Stimulated activated CD4-positive, alpha-beta T cell treated with anti-CD3 and anti-CD28 coated beads, Interleukin-15, amount 100 ng/mL, for 1 hour (primary cell): ENCODE measurements around the gene PIP5KL1.

Experiments used
- DNase-seq, 2 donors: peaks; one replicate each; pipeline ENCODE4 v3.0.0-alpha.2; 2020; ENCODE audit warnings: low read depth in 1 of 2, low spot score in 1 of 2

The PIP5KL1 gene

DNA sequence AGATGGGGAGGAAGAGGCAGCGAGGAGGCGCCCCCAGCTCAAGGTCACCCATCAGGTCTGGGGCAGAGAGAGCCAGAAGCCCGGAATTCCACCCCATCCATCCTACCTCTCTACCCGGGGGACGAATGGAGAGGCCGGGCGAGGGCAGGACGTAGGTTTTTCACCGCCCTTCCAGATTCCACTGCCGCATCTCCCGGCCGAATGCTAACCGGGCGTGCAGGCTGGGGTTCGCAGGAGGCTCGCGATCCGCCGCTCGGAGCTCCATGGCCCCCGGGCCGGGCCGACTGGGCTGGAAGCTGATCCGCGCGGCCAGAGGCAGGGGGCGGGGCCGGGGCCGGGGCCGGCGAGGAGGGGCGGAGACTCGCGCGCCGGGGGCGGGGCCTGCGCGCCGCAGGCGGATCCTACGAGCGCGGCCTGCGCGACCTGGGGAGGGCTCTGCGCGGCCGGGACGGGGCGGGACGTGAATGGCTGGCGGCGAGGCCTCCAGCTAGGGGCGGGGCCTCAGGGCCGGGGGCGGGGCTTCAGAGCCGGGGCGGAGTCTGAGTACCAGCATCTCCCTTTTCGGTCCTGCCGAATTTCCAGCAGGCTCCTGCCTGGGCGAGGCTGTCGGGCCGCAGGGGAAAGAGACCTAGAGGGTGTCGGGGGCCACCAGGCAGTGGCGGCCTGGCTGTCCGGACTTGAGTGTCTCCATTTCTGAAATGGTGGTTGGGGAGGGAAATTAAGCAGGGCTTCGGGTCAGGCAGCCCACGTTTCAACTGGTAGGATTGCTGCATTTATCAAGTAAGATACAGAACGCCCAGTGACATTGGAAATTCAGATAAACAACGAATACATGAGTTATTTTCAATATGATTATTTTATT is 13.6 kb downstream of the PIP5KL1 start, which contains the start of gene ST6GALNAC4:
TSS of gene ST6GALNAC4 (minus strand) at position 322 of the 862 bp plus-strand sequence. CDS start 622 bp downstream, outside the sequence.
- peak; percentile 93 to 97 for DNase-seq

DNA sequence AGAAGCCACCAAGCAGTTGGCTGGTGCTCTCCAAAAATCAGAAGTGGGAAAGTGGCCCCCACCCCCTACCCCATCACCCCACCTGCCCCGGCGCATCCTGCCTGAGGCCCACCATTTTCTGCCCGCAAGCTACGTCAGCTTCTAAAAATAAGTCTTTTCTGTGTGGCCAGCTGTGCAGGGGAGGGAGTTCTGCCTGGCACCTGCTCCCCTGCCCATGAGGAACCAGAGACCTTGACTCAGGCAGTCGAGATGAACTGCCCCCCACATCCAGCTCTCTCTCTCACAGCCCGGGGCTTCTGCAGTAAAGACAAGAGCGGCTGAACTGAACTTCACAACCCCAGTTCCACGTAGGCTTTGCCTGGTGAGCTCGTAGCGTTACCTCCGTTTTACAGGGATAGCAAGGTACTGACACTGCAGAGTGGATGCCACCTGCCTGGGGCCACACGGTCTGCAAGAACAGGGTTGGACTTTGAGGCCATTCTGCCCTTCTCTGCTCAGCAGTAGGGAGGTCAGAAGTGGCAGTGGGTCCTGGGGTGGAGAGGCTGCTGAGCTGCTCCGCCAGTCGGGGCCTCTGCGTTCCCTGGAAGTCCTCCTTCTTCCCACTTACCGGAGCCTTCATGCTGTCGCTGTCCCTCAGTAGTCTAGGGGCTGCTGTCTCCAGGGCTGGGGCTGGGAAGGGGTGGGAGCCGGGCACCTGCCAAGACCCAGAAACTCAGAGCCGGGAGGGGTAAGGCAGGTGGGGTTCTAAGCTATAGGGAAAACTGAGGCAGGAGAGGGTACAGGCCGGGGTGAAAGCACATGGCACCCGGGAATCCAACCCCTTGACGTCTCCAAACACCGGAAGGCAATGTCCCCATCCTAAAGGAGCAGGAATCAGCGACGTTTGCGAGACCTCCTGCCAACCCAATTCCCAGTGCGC is 14.5 kb downstream of the PIP5KL1 start:
- DNase-seq, result no peak

DNA sequence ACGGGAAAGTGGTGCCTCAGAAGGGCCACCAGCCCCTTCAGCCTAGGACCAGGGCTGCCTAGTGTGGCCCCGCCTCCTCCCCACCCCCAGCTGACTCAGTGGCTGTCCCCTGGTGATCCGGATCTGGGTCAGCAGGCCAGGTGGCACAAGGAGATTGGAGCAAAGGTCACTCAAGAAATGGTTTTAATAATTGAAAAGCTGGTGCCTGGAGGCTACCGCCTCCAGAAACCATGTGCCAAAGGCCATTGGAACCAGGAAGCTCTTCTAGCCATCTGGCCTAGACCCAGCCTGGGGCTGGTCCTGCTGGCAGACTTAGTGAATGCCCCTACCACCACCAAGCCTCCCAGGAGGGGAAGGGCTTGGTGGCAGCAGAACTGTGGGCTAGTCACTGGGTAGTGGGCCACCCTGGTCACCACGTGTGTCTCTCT is 15.2 kb downstream of the PIP5KL1 start:
- DNase-seq, result no peak

DNA sequence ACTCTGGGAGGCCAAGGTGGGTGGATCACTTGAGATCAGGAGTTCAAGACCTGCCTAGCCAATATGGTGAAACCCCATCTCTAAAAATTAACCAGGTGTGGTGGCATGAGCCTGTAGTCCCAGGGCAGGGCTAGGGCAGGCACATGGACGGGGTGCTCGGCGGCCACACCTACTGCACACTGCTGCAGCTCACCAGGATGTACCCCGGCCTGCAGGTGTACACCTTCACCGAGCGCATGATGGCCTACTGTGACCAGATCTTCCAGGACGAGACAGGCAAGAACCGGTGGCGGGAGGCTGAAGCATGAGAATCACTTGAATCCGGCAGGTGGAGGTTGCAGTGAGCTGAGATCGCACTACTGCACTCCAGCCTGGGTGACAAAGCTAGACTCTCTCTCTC is 16.9 kb downstream of the PIP5KL1 start:
- no peak for DNase-seq

DNA sequence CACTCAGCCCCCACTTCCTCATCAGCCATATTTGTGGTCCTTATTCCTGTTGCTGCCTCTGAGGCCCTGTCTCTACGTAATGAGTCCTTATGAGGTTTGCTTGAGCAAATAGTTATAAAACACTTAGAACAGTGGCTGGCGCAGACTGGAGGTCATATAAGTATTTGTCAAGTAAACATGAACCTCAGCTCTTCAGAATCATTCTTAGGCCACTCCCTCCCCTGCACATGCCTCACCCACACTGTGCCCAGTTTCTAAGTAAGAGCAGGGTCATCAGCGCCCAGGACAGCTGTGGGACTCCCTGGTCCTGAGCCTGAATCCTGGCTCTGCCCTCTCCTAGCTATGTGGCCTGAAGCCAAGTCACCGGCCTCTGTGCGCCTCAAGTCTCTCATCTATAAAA is 17.7 kb downstream of the PIP5KL1 start:
- DNase-seq, result no peak

DNA sequence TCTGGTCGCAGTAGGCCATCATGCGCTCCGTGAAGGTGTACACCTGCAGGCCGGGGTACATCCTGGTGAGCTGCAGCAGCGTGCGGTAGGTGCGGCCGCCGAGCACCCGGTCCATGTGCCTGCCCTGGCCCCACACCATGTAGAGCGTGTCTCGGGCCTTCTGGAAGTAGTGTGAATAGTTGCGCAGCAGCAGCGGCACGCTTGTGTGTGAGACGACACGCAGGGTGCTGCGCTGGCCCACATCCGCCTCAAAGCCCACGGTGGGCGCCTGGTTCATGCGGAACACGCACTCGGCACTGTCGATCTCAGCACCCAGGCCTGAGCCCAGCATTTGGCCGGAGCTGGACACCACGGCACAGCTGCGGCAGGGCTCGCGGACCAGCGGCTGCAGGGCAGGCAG is 18.3 kb downstream of the PIP5KL1 start:
- no peak for DNase-seq

DNA sequence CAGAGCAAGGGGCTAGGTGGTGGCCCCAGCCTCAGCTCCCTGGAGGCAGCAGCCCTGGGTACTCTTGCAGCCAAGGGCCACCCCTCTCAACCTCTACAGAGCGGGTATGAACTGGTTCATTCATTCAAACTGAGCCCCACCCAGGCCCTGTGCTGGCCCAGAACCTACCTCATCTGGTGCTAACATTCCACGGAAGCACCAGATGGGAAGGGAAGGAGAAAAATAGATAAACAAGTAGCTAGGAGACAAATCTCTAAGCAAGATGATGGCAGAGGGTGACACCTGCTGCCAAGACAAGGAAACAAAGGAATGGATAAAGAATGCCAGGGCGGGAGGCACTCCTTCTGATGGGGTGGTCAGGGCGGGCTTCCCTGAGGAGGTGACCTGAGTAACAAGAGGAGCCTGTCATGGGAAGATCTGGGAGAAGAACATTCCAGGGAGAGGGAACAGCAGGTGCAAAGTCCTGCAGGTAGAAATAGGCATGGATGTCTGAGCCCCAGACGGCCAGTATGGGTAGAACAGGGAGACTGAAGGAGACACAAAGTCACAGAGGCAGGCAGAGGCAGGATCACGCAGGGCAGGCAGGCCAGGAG is 19.9 kb downstream of the PIP5KL1 start:
- no peak for DNase-seq

DNA sequence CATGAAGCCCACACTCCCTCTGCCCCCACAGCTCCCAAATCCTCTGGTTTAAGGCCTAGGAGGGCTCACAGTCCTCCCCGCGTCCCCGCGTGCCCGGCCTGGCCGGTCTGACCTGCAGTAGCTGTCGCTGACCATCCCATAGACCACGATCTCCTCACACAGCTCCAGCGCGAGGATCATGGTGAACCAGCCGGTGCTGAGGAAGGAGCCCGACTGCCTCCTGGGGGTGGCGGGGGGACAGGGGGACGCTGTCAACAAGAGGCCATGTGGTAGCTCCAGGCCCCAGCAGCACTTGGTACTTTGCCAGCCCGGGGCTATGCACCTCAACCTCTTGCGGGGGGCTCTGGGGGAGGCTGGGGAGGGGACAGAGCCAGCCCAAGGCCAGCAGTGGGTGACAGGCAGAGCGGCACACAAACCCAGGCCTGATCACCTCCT is 20.7 kb downstream of the PIP5KL1 start:
- no peak for DNase-seq

DNA sequence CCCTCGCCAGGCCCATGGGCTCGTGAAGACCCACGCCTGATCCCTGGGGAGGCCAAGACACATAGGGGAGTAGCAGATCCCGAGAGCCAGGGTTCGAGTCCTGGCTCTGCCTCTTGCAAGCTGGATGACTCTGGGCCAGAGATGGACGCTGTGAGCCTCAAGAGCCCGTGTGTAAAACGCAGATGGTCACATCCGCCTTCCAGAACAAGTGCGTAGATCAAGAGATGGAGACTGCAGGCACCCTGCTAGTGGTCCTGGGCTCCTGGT is 22.0 kb downstream of the PIP5KL1 start:
- no peak for DNase-seq

DNA sequence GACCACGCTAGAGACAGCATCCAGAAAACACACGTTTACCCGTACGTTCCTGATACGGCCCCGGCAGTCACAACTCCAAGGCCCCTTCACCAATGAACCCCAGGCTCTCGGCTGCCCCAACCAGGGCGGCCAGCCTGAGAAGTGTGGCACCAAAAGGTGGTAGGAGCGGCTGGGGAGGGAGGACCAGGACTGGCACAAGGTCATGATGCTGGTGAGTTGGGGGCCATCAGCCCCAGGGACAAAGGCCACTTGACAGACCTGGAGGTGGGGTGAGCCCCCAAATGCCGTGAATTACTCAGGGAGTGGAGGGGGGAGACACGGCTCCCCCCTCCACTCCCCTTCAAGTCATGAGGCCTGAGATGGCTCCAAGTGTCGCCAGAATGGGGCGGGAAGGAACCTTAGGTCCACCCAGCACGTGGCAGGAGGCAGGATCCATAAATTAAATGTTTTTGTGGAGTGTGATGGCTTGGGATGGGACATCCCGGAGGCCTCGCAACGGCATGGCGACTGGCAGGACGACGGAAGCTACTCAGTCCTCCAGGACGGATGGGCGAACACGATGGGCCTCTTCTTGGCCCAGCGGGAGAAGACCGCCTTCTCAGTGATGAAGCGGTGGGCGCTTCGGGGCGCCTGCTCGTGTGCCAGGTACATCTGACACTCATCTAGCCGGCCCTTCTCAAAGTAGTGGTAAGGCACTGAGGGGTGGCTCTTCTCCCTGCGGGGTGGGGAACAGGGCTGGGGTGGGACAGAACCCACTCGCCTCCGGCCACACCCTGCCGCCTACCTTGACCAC is 22.5 kb downstream of the PIP5KL1 start:
- no peak for DNase-seq

DNA sequence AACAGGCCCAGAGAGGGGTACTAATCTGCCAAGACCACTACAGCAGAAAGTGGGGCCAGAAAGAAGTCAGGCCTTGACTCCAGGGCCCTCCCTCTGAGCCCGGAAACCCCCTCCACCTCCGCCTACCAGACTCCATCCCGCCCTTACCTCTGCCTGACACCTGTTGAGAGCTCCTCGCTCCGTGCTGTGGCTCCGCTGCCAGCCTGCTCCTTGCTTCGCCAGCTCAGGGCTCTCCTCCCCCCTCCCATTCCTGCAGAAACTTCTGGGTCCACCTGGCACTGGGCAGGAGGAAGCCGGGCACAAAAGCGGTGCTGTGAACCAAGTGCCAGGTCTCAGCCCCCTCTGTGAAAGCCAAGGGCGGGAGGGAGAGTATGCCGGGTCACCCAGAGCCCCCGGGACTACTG is 24.8 kb downstream of the PIP5KL1 start:
- peak; percentile 45 to 52 for DNase-seq

DNA sequence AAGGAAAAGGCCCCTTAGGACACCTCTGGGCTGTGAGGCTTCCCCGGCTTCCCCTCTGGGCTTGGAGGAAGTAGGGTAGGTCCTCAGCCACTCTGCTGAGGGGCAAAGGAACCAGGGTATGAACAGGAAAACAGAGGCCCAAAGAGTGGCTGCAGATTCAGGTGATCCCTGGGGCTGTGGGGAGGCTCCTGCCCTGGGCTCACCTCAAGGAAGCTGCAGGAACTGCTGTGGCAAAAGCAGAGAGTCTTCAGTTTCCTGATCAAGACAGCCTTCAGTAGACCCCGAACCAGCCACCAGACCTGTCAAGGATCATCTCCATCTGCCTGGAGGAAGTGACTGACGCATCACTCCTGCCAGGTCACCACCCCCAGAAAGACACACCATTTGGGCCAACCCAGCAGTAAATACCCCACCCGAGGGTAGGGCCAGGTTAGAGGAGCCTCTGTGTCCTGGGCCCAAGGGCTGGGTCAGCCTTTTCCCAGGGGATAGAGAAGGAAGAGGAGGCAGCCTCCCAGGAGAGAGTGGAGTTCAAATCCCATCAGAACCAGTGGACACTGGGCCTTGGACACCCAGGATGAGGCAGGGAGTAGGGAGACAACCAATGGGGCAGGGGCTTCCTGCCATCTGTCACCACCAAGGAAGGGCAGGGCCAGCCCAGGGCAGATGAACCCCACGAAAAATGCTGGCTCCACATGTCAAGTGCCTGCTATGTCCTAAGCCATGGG is 25.4 kb downstream of the PIP5KL1 start:
- DNase-seq, result peak in 1 of 2 donors; percentile 44

DNA sequence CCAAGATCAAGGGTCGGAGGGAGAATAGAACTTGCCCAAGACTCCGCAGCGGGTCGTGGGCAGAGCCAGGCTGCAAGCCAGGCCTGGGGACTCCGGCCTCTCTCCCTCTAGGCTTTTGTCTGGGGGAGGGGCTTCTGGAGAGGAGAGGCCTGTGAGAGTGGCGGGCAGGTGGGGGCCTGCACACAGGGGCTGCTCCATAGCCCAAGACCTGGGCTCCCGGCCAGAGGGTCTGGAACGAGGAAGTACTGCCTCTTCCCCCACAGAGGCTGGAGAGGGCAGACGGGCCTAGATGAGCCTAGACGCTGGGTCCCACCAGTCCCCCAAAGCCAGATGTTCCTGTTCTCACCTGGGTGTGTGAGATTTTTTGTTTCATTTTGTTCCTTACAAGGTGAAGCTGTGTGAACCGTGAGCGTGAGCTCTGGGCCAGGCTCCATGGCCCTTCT is 26.0 kb downstream of the PIP5KL1 start:
- DNase-seq, result no peak

DNA sequence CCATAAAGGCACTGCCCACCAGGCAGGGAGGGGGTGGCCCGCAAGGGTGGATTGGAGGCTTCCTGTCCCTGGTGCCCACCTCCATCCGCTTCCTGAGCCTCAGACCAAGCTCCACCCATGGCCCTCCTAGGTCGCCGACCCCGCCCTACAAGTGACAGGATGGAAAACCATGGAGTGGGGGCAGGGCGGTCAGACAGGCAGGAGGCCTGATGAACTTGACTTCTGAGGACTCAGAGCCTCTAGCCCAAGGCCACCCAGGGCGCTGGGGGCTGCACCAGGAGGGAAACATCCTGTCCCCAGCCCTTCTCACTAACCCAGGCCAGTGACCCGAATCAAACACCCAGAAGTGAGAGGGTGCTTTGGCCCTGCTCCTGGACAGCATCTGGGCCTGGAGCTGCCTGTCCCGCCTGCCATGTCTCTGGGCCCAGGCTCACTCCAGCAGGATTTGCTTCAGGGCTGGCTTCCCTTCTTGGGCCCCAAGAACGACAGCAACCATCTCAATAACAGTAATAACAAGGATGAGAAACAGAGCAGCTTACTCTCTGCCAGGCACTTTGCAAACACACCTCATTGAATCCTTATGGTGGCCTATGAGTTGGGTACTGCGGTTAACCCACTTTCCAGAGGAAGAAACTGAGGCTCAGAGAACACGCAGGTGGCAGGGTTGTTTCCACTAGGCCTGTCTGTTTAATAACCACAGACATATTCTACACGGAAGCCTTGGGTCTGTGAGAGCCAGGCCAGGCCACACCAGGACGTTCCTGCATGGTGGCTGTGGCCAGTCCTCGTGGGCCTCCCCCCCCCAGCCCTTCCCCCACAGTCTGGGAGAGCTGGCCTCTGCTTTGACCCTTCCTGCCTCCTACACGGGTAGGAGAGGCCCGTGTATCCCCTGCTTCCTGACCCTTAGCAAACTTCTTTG is 26.8 kb downstream of the PIP5KL1 start:
- DNase-seq, result peak; percentile 45 to 51

DNA sequence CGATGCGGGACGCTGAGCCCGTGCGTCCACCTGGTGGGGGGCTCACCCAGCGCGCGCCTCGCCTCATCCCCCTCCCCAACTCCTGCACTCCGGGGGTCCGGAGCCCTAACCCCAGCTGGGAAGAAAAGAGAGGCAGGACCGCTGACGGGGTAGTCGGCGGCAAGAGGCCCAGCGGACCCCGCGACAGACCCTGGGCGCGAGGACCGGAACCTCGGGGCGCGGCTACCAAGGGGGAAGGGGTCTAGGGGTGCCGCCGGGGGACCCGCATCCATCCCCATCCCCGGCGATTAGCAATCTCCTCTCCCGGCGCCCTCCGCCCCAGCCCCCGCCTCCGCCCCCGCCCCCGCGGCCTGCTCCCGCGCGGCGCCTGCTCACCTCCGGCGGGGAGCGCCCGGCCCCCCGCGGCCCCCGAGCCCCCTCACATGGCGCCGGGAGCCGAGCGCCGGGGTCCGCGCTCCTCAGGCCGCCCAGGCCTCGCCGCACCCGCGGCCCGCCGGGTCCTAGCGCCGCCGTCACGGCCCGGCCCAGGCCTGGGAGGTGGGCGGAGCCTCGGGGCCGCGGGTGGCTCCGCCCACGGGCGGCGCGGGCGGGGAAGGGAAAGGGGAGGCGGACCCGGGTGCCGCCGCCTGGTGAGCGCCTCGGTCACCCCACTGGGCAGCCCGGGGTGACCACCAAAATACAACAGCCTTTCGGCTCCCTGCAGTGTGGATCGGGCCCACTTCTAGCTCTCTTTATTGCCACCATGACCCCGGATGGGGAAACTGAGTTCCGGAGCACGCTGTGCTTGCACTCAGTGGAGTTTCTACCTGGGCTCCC is 31.2 kb downstream of the PIP5KL1 start, which contains the start of gene ST6GALNAC6:
TSS of gene ST6GALNAC6 (minus strand) at position 476 of the 816 bp plus-strand sequence. CDS start 1,622 bp downstream, outside the sequence.
- DNase-seq, result peak; percentile 46 to 73

DNA sequence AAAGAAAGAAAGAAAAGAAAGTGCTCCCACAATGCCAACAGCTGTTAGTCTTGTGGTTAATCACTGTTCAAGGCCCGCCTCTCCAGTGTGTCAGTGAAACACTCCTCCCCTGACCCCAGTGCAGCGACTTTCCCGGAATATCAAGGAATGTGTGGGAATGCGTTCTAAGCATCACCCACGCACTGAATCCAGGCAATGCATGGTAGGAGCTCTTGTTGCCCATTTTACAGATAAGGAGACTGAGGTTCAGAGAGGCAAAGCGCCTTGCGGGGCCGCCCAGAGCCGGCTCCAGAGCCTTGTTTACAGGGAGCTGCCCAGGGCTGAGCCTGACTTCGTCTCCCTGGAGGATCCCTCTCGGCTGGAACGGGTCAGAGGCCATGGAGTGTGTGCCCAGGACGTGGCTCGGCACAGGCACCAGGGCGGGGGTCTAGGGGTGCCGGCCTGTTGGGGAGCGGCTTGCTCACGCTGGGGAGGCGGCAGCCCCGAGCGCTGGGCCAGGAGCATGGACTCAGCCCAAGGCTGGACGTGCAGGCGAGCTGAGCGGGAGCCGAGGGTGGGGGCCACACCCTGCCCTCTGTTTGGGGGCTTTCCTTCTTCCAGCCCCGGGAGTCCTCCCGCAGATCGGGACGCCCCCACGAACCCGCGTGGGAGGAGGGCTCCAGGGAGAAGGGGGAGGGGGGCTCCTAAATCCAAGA is 32.0 kb downstream of the PIP5KL1 start:
- no peak for DNase-seq

DNA sequence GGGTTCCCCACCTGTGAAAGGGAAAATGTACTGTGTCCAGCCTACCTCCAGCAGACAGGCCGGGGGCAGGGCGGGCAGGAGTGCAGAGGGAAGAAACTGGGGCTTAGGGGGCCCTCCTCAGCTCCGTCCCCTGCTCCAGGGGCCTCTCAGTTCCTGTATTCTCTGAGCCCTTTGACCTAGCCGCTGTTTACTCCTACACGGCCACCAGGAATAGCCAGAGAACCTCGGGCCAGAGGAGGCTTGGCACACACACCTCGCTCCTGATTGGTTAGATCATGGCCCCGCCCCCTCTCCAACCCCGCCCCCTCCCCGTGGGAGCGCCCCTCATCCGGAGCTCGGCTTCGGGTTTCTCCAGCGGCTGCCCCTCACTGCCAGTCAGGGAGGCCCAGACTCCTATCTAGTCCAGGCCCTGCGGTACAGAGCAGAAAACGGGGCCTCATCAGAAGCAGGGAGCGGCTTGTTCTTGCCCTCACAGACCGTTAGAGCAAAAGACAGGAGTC is 33.3 kb downstream of the PIP5KL1 start:
- DNase-seq, result no peak
